Hepatocyte (in vitro differentiated cells): Measurements from ENCODE around the gene CDC42BPG. TPM values are rescaled to one million over a fixed set of nuclear protein-coding genes. Genes with fewer than 3 reads are reported as not detected.

Source experiments
- DNase-seq: peaks from one replicate; pipeline ENCODE4 v3.0.0-alpha.2; 2016; ENCODE audit warnings: low spot score
- H2AFZ ChIP-seq: fragments of 200-600 bp; sonication (generic); 2 replicates; pipeline ENCODE4 v1.6.0; 2016; ENCODE audit warnings: antibody characterized with exemption, mild to moderate bottlenecking
- H3K27ac ChIP-seq: fragments of 200-600 bp; sonication (generic); 2 replicates; pipeline ENCODE4 v1.5.1; 2016; ENCODE audit warnings: mild to moderate bottlenecking
- H3K27me3 ChIP-seq: fragments of 200-600 bp; sonication (generic); 2 replicates; pipeline ENCODE4 v1.6.1; 2016
- H3K36me3 ChIP-seq: fragments of 200-600 bp; sonication (generic); replicated peaks from 2 replicates; pipeline ENCODE4 v1.5.1; 2016; ENCODE audit warnings: low read depth; ENCODE audit not compliant: insufficient read depth
- H3K4me1 ChIP-seq: fragments of 200-600 bp; sonication (generic); 2 replicates; pipeline ENCODE4 v1.5.1; 2016; ENCODE audit warnings: mild to moderate bottlenecking, moderate library complexity; ENCODE audit not compliant: insufficient read depth
- H3K4me2 ChIP-seq: fragments of 200-600 bp; sonication (generic); 2 replicates; pipeline ENCODE4 v1.6.0; 2016
- H3K4me3 ChIP-seq: fragments of 200-600 bp; sonication (generic); 2 replicates; pipeline ENCODE4 v1.5.1; 2016; ENCODE audit warnings: mild to moderate bottlenecking
- H3K79me2 ChIP-seq: fragments of 200-600 bp; sonication (generic); 2 replicates; pipeline ENCODE4 v1.6.0; 2017; ENCODE audit warnings: mild to moderate bottlenecking
- H3K9me2 ChIP-seq: fragments of 200-600 bp; sonication (generic); replicated peaks from 2 replicates; pipeline ENCODE4 v1.6.0; 2017; ENCODE audit warnings: mild to moderate bottlenecking; ENCODE audit not compliant: insufficient read depth
- H3K9me3 ChIP-seq: fragments of 200-600 bp; sonication (generic); 2 replicates; pipeline ENCODE4 v1.5.1; 2016; ENCODE audit warnings: low read depth, mild to moderate bottlenecking
- H4K20me1 ChIP-seq: fragments of 200-600 bp; sonication (generic); 2 replicates; pipeline ENCODE4 v1.6.0; 2016; ENCODE audit warnings: mild to moderate bottlenecking; ENCODE audit not compliant: insufficient read depth, poor library complexity, severe bottlenecking
- EZH2 ChIP-seq: fragments of 200-600 bp; sonication (generic); IDR thresholded peaks from 2 replicates; pipeline ENCODE4 v1.6.1; 2016; ENCODE audit warnings: antibody characterized with exemption, mild to moderate bottlenecking, borderline replicate concordance
- EZH2phosphoT487 ChIP-seq: fragments of 200-600 bp; sonication (generic); IDR thresholded peaks from one replicate; pipeline ENCODE4 v1.6.1; 2018; ENCODE audit warnings: antibody characterized with exemption, mild to moderate bottlenecking, low read depth, moderate library complexity; ENCODE audit not compliant: unreplicated experiment, severe bottlenecking
- WGBS: methylation state at CpG from one replicate; pipeline ENCODE4 v1.1.6; 2016; ENCODE audit warnings: low lambda C conversion rate; ENCODE audit errors: missing lambda C conversion rate; 5-methylcytosine and 5-hydroxymethylcytosine counted together
- polyA plus RNA-seq: library from polyadenylated mRNA; unstranded; fragments of >200 nt; fragmentation: Nextera tagmentation; extraction: Ambion mirVana; gene quantifications from 2 replicates; pipeline ENCODE4 v1.2.1, GENCODE V29; 2016
- total RNA-seq: library from RNA; depleted of rRNA; stranded (reverse); fragments of >200 nt; gene quantifications from 2 replicates; pipeline ENCODE4 v1.2.3, GENCODE V29; 2014
- TF ChIP-seq, protein P1 (sequence below): fragments of 200-600 bp; sonication (generic); IDR thresholded peaks from 2 replicates; pipeline ENCODE4 v1.5.1; 2016; ENCODE audit warnings: antibody characterized with exemption, mild to moderate bottlenecking; ENCODE audit not compliant: poor library complexity

Gene CDC42BPG
- total and polyA plus RNA-seq, 2 experiments from 2014 or later, result 3.1 to 8.4 TPM

DNA sequence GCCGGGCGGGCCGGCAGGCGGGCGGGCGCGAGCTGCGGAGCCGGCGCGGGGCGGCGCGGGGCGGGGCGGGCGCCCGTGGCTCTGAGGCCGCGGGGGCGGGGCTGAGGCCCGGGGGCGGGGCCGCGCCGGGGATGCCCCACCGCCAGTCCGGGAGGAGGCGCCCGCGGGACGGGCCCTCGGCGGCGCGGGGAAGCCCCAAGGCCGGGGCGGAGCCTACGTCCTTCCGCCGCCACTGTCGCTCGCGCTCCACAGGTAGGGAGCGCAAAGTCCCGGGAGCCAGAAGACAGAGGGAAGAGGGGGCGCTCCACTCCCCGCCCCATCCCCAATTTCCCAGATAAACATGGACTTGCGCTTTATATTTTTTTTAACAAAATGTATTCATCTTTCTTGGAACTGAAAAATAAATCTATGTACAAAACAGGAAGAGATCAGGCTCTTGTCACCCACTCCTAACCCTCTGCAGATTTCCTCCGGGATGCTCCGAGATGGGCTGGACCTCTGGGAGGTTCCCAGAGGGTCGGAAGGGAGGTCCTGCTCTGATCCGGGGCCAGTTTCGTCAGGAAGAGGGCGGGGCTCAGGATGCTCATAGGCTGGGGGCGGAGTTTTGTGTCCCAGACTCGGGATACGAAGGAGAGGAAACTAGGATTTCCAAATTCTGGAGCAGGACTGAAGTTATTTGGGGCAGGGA is 41.2 kb downstream of the CDC42BPG start, which contains the start of gene MAP4K2:
Gene MAP4K2 (minus strand): TSS at position 57 of the 688 bp plus-strand sequence. CDS start 65 bp downstream, outside the sequence.
- peaks cover 3% of the 10 kb centered on the region for H3K79me2 ChIP-seq
- no peaks in the 10 kb centered on the region for H4K20me1 ChIP-seq
- peak within 1 kb of the TSS; percentile 98 for H3K27ac ChIP-seq
- H3K36me3 ChIP-seq, result no peaks in the 10 kb centered on the region
- H3K4me2 ChIP-seq, result peak within 1 kb of the TSS; percentile 96
- no peak for TF ChIP-seq EZH2
- TF ChIP-seq, protein P1, sequence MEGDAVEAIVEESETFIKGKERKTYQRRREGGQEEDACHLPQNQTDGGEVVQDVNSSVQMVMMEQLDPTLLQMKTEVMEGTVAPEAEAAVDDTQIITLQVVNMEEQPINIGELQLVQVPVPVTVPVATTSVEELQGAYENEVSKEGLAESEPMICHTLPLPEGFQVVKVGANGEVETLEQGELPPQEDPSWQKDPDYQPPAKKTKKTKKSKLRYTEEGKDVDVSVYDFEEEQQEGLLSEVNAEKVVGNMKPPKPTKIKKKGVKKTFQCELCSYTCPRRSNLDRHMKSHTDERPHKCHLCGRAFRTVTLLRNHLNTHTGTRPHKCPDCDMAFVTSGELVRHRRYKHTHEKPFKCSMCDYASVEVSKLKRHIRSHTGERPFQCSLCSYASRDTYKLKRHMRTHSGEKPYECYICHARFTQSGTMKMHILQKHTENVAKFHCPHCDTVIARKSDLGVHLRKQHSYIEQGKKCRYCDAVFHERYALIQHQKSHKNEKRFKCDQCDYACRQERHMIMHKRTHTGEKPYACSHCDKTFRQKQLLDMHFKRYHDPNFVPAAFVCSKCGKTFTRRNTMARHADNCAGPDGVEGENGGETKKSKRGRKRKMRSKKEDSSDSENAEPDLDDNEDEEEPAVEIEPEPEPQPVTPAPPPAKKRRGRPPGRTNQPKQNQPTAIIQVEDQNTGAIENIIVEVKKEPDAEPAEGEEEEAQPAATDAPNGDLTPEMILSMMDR, result peak; percentile 28
- no peaks in the 10 kb centered on the region for H3K9me3 ChIP-seq
- no peaks in the 10 kb centered on the region for H3K27me3 ChIP-seq
- H2AFZ ChIP-seq, result peak within 1 kb of the TSS; percentile 98
- peaks cover 20% of the 10 kb centered on the region for H3K4me1 ChIP-seq
- under 1% methylated on average over 18 of the region's 58 CpGs for WGBS
- peak; percentile 97 for DNase-seq
- peak within 1 kb of the TSS; percentile 83 for H3K4me3 ChIP-seq
- H3K9me2 ChIP-seq, result no peaks in the 10 kb centered on the region

GRCh38 chr11:64802370-64803157 is 41.9 kb downstream of the CDC42BPG start:
- peak overlapping the region; percentile 89 for H2AFZ ChIP-seq
- H3K4me3 ChIP-seq, result peak overlapping the region; percentile 55
- no peaks in the 10 kb centered on the region for H3K9me3 ChIP-seq
- no peaks in the 10 kb centered on the region for H3K9me2 ChIP-seq
- H3K79me2 ChIP-seq, result no peaks in the 10 kb centered on the region
- WGBS, result 24% methylated on average over 22 of the region's 54 CpGs
- peak overlapping the region; percentile 94 for H3K4me2 ChIP-seq
- no peaks in the 10 kb centered on the region for H4K20me1 ChIP-seq
- no peak for DNase-seq
- no peak for TF ChIP-seq EZH2phosphoT487
- TF ChIP-seq, protein P1, result no peak
- TF ChIP-seq EZH2, result no peak
- no peaks in the 10 kb centered on the region for H3K27me3 ChIP-seq
- peak overlapping the region; percentile 69 for H3K27ac ChIP-seq
- no peaks in the 10 kb centered on the region for H3K36me3 ChIP-seq
- peaks cover 20% of the 10 kb centered on the region for H3K4me1 ChIP-seq

DNA sequence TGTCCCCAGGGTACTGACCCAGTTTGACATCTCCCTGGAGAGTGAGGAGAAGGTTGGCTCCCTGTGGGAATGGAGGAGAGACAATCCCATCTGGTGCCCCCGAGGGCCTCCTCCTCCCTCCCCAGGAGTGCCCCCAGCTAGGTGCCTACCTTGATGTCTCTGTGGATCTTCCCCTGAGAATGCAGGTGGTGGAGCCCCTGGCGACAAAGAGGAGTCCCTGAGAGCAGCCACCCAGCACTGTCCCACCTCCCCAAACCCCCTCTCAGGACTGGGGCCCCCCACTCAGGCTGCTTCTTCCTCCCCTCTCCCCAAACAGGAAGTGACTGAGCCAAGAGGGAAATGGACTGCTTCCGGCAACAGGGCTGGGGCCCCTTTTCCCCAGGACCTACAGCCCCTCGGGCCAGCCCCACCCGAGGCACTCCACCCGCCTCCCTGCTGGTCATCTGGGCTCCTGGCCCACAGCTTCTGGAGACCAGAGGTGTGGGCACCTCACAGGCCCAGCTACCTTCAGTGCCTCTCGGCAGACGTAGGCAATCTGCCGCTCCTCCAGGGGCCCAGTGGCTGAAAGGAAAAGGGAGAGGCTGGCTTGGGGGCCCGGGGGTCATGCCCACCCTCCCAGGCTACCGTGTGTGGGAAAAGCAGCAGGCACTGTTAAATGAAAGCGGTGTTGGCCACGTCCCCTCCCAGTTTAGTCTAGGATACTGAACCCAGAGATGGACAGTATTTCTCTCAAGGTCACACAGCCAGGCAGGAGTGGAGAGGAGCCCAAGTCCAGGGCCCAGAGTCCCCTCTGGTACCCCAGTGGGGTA is 42.7 kb downstream of the CDC42BPG start:
- 71% methylated on average over 10 of the region's 13 CpGs for WGBS
- no peaks in the 10 kb centered on the region for H3K36me3 ChIP-seq
- H4K20me1 ChIP-seq, result no peaks in the 10 kb centered on the region
- H3K4me2 ChIP-seq, result peak overlapping the region; percentile 94
- no peaks in the 10 kb centered on the region for H3K79me2 ChIP-seq
- no peaks in the 10 kb centered on the region for H3K9me3 ChIP-seq
- H3K4me1 ChIP-seq, result peaks cover 20% of the 10 kb centered on the region
- no peak overlapping the region for H3K4me3 ChIP-seq
- H3K27me3 ChIP-seq, result no peaks in the 10 kb centered on the region
- DNase-seq, result no peak
- H3K27ac ChIP-seq, result peak overlapping the region; percentile 69
- no peak overlapping the region for H2AFZ ChIP-seq
- TF ChIP-seq EZH2, result no peak
- TF ChIP-seq EZH2phosphoT487, result no peak
- TF ChIP-seq, protein P1, result no peak
- H3K9me2 ChIP-seq, result no peaks in the 10 kb centered on the region
